Kidney (tissue), 14 donors: ENCODE measurements around the gene TIGAR. TPM values are rescaled to one million over a fixed set of nuclear protein-coding genes. Genes with fewer than 3 reads are reported as not detected.

Source experiments
- DNase-seq, 5 donors: peaks; one replicate each; pipeline ENCODE4 v3.0.0-alpha.2; 2013 to 2020
- FAIRE-seq: peaks from 2 replicates; lab custom pipeline; 2012; peaks lifted over from hg19 to GRCh38; lab: Jason Lieb, UNC
- H3K27ac ChIP-seq, 2 donors: one replicate each; pipeline ENCODE4 v1.7.0; 2013; ENCODE audit warnings: low read depth in 2 of 2, low read length in 2 of 2, inconsistent platforms in 1 of 2
- H3K27me3 ChIP-seq: one replicate; pipeline ENCODE4 v1.7.1; 2013; ENCODE audit warnings: low read length, inconsistent platforms; ENCODE audit not compliant: control insufficient read depth, insufficient read depth
- H3K36me3 ChIP-seq, 3 donors: one replicate each; pipeline versions ENCODE4 v1.7.0 to v1.7.1; 2013; ENCODE audit warnings: low read length in 3 of 3, control low read depth in 1 of 3, inconsistent platforms in 1 of 3; ENCODE audit not compliant: insufficient read depth in 3 of 3, control insufficient read depth in 2 of 3
- H3K4me1 ChIP-seq, 3 donors: one replicate each; pipeline versions ENCODE4 v1.7.0 to v1.7.1; 2013; ENCODE audit warnings: low read length in 3 of 3, inconsistent platforms in 1 of 3, low read depth in 1 of 3; ENCODE audit not compliant: control insufficient read depth in 2 of 3, insufficient read depth in 2 of 3
- H3K4me3 ChIP-seq, 3 donors: one replicate each; pipeline versions ENCODE4 v1.7.0 to v1.8.1; 2013; ENCODE audit warnings: low read length in 3 of 3, control low read depth in 1 of 3, inconsistent platforms in 1 of 3
- H3K9ac ChIP-seq, 3 donors: one replicate each; pipeline versions ENCODE4 v1.7.0 to v1.7.1; 2013; ENCODE audit warnings: low read length in 3 of 3, control low read depth in 1 of 3, inconsistent platforms in 1 of 3
- H3K9me3 ChIP-seq, 3 donors: one replicate each; pipeline versions ENCODE4 v1.7.0 to v1.7.1; 2013; ENCODE audit warnings: low read length in 3 of 3, control low read depth in 1 of 3, inconsistent platforms in 1 of 3; ENCODE audit not compliant: control insufficient read depth in 2 of 3, insufficient read depth in 1 of 3
- intact Hi-C: fragments of 100-400 bp; cut with DNase I; formaldehyde crosslinking; loops from one replicate; pipeline ENCODE4 v1.11.1; 2022
- polyA plus RNA-seq: library from polyadenylated mRNA; stranded (reverse); fragments of 350-450 nt; fragmentation: Illumina TruSeq; extraction: RNeasy Lipid Tissue Mini Kit (QIAGEN cat#74804); gene quantifications from one replicate; pipeline ENCODE4 v1.2.3, GENCODE V29; 2014; ENCODE audit warnings: low read depth, low replicate concordance; ENCODE audit not compliant: insufficient read depth
- total RNA-seq: library from RNA; stranded (reverse); fragmentation: NEBNext Ultra II Directional; extraction: Animal tissue kit (Norgen Biotek cat#: 25700); gene quantifications from one replicate; pipeline ENCODE4 v1.2.1, GENCODE V29; 2021
- TF ChIP-seq, protein P1 (sequence below): IDR thresholded peaks from 3 replicates; pipeline ENCODE4 v1.5.1; 2012; ENCODE audit warnings: mild to moderate bottlenecking, moderate library complexity, borderline replicate concordance; ENCODE audit not compliant: insufficient read depth; ENCODE audit errors: extremely low read depth
- donor health status: control.
- donor health status: control.
- donor health status: control.
- donor health status: control.
- donor health status: control.
- donor health status: DM: yes; HTN: yes; CAD: no.
- donor health status: Normal renal cell carcinoma (clear cell type).

Gene TIGAR
- total and polyA plus RNA-seq, 2 donors from 2014 or later, result 3.6 to 11.8 TPM

DNA sequence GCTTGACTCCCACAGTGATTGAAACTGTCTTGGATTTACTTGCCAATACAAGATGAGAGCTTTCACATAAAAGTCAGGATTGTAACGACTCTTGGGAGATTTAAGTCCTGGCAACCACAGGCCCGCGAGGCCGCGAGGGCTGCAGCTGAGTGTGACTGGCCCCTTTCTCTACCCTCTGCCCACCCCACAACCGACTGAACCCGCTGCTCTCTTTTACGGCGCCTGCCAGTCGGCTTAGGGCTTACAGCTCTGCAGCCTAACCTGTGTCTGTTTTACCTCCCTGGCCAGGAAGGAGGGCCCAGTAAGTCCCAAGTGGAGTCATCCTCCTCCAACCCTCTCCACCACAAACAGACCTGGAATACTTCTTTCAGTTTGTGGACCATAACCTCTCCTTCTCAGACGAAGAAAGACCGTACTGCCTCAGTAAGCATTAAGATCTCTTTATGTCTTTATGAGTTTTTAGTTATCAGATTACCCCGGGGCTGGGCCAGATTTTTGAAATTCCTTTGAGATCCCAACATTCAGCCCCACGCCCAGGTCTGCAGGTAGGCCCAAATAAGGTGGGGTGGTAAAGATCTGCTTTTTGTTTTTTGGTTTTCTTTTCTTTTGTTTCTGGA, 12.6 kb upstream of the TIGAR start:
- DNase-seq (peak in 3 of 5 donors; percentile 43 to 59 (median 46)), FAIRE-seq (no peak)
- H3K4me1 ChIP-seq, result peaks cover 0 to 4% (median 3%) of the 10 kb centered on the region in 3 donors
- H3K9ac ChIP-seq, result no peak overlapping the region
- H3K9me3 ChIP-seq, result no peaks in the 10 kb centered on the region
- TF ChIP-seq, protein P1, sequence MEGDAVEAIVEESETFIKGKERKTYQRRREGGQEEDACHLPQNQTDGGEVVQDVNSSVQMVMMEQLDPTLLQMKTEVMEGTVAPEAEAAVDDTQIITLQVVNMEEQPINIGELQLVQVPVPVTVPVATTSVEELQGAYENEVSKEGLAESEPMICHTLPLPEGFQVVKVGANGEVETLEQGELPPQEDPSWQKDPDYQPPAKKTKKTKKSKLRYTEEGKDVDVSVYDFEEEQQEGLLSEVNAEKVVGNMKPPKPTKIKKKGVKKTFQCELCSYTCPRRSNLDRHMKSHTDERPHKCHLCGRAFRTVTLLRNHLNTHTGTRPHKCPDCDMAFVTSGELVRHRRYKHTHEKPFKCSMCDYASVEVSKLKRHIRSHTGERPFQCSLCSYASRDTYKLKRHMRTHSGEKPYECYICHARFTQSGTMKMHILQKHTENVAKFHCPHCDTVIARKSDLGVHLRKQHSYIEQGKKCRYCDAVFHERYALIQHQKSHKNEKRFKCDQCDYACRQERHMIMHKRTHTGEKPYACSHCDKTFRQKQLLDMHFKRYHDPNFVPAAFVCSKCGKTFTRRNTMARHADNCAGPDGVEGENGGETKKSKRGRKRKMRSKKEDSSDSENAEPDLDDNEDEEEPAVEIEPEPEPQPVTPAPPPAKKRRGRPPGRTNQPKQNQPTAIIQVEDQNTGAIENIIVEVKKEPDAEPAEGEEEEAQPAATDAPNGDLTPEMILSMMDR, result no peak
- no peaks in the 10 kb centered on the region for H3K27me3 ChIP-seq
- intact Hi-C loops, result no loop called here
- H3K27ac ChIP-seq, result no peak overlapping the region
- H3K4me3 ChIP-seq, result peak overlapping the region in 1 of 3 donors; percentile 17
- no peaks in the 10 kb centered on the region for H3K36me3 ChIP-seq

DNA sequence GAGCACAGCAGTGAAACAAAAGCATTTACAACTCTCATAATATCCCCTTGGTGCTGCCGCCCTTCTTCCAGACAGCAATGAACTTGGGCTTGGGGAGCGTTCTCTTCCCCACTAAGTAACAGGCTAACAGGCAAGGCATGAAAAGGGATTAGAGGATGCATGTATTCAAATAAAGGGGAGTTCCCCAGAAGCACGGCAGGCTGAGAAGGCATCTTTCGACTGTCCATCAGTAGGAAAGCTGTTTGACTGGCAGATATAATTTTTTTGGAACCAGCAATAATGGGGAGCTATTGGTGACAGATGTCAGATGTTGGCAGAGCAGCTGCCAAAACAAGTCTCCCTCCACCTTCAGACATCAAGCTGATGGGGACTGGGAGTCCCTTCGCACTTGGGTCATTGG, 9.2 kb upstream of the TIGAR start:
- DNase-seq (no peak), FAIRE-seq (no peak)
- H3K9me3 ChIP-seq, result no peaks in the 10 kb centered on the region
- no peak overlapping the region for H3K4me3 ChIP-seq
- no peaks in the 10 kb centered on the region for H3K27me3 ChIP-seq
- no peak overlapping the region for H3K27ac ChIP-seq
- H3K36me3 ChIP-seq, result no peaks in the 10 kb centered on the region
- H3K9ac ChIP-seq, result no peak overlapping the region
- intact Hi-C loops, result no loop called here
- TF ChIP-seq, protein P1, result no peak
- H3K4me1 ChIP-seq, result peaks cover 0 to 4% (median 3%) of the 10 kb centered on the region in 3 donors

DNA sequence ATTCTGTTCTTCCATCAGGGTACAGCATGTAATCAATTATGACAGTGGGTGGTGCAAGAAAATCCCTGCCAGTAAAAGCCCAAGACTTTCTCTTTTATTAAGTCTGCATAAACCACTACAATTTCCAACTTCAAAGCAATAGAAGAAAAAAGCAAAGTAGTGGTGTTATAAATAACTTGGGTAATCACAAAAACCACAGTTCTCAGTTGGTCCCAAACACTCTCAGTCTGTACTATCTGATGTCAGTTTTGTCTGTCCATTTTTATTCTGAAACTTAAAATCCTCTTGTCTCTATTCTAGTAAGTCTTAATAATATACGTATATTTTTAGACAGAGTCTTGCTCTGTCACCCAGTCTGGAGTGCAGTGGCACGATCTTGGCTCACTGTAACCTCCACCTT, 8.8 kb upstream of the TIGAR start:
- H3K36me3 ChIP-seq, result no peaks in the 10 kb centered on the region
- H3K27me3 ChIP-seq, result no peaks in the 10 kb centered on the region
- DNase-seq (no peak), FAIRE-seq (no peak)
- peaks cover 0 to 4% (median 3%) of the 10 kb centered on the region in 3 donors for H3K4me1 ChIP-seq
- no peak overlapping the region for H3K27ac ChIP-seq
- TF ChIP-seq, protein P1, result no peak
- H3K9me3 ChIP-seq, result no peaks in the 10 kb centered on the region
- intact Hi-C loops, result no loop called here
- no peak overlapping the region for H3K4me3 ChIP-seq
- no peak overlapping the region for H3K9ac ChIP-seq
